Measurements from ENCODE around the gene HOXA9.

Gene HOXA9

GRCh38 chr7:27202018-27202861, 36.9 kb upstream of the HOXA9 start:
- H3K4me3 ChIP-seq (ENCODE audit: low read depth, low read length), result peak overlapping the region; percentile 88
- TF ChIP-seq MYC (IDR thresholded peaks at IDR 0.05; ENCODE audit: low read depth, low read length), result no peak
- TF ChIP-seq, protein P1, sequence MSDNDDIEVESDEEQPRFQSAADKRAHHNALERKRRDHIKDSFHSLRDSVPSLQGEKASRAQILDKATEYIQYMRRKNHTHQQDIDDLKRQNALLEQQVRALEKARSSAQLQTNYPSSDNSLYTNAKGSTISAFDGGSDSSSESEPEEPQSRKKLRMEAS (IDR thresholded peaks at IDR 0.05; ENCODE audit: low read depth, low read length), result no peak
- no peak for DNase-seq (ENCODE audit: low read depth)

GRCh38 chr7:27201580-27202017, 36.3 kb upstream of the HOXA9 start:
- H3K4me3 ChIP-seq (ENCODE audit: low read depth, low read length), result peak overlapping the region; percentile 88
- TF ChIP-seq, protein P1 (IDR thresholded peaks at IDR 0.05; ENCODE audit: low read depth, low read length), result no peak; the same call in none of the 2 replicates
- no peak for TF ChIP-seq POLR2A (IDR thresholded peaks at IDR 0.05; ENCODE audit: extremely low read depth, insufficient read length)
- no peak for TF ChIP-seq CTCF (IDR thresholded peaks at IDR 0.05; ENCODE audit: low read depth, low read length)
- TF ChIP-seq MYC (IDR thresholded peaks at IDR 0.05; ENCODE audit: low read depth, low read length), result no peak
- DNase-seq (ENCODE audit: low read depth), result peak; percentile 87

DNA sequence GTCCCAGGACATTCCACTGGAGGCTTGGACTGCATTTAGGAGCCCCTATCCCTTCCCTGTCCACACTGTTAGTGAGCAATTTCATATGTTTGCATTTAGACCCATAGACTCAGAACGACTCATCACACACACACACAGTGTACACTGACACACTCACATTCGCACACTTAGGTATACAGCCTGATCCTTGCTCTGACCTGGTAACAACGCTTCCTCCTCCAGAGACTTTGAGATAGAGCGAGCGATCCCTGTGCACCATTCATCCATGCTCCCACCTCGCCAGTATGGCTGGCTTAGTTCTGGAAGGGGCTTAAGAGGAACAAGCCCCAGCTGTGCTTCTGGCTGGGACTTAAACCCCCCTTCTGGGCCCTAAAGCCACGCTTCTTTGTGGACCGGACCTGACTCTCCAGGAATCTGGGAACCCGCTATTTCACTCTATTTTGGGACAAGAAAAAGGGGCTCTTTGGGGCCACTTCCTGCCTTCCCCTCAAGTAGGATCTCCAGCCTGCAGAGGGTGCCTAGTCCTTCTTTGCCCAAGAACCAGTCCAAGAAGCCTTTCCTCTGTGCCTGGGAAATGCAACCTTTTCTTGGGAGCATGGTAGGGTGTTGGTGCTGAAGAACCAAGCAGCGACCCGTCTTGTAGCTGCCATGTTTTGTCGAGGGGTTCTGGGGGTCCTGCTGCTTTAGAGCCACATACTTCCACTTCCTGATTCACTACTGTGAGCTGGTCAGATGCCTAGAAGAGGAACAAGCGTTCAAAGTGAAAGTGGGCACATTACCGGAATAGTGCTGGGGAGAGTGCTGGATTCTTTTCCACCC, 35.6 kb upstream of the HOXA9 start:
- peak; percentile 93 for DNase-seq (ENCODE audit: low read depth)
- H3K4me3 ChIP-seq (ENCODE audit: low read depth, low read length), result peak overlapping the region; percentile 88

GRCh38 chr7:27199849-27200760, 34.8 kb upstream of the HOXA9 start, which contains the start of gene HOXA13:
Gene HOXA13 (minus strand): TSS chr7:27200091. CDS start chr7:27200077, 14 bp downstream.
- H3K4me3 ChIP-seq (ENCODE audit: low read depth, low read length), result peak within 1 kb of the TSS; percentile 88
- DNase-seq (ENCODE audit: low read depth), result peak; percentile 97

More for the DNA sequence above, 35.6 kb upstream of the HOXA9 start:
- TF ChIP-seq, protein P1 (IDR thresholded peaks at IDR 0.05; ENCODE audit: low read depth, low read length), result peak; percentile 67; the same call in 1 of the 2 replicates
- no peak for TF ChIP-seq CTCF (IDR thresholded peaks at IDR 0.05; ENCODE audit: low read depth, low read length)
- TF ChIP-seq POLR2A (IDR thresholded peaks at IDR 0.05; ENCODE audit: extremely low read depth, insufficient read length), result peak; percentile 88
- peak; percentile 89 for TF ChIP-seq MYC (IDR thresholded peaks at IDR 0.05; ENCODE audit: low read depth, low read length)

More at GRCh38 chr7:27199849-27200760, 34.8 kb upstream of the HOXA9 start, which contains the start of gene HOXA13:
- TF ChIP-seq CTCF (IDR thresholded peaks at IDR 0.05; ENCODE audit: low read depth, low read length) (no peak), POLR2A (IDR thresholded peaks at IDR 0.05; ENCODE audit: extremely low read depth, insufficient read length) (peak; percentile 67), MYC (IDR thresholded peaks at IDR 0.05; ENCODE audit: low read depth, low read length) (no peak; the same call in 1 of the 2 replicates)
- TF ChIP-seq, protein P1 (IDR thresholded peaks at IDR 0.05; ENCODE audit: low read depth, low read length), result peak; percentile 64

Measured in NB4 (cell line).